SW480 (cell line): Measurements from ENCODE around the gene ASB9.
A peak's percentile ranks its signal among the peaks of the same experiment; 100 is the strongest.
"Not testable (repeated sequence)": the region's sequence is repeated elsewhere in the genome, so short reads cannot be mapped to it uniquely, and the experiment has no call there.

Source experiments
- DNase-seq: peaks from one replicate; pipeline ENCODE4 v3.0.0-alpha.2; 2016; ENCODE audit warnings: low spot score

The ASB9 gene

GRCh38 chrX:15269618-15270521, at the start of gene ASB9:
TSS of gene ASB9 (minus strand) at chrX:15270083. CDS start at chrX:15269874, 209 bp downstream.
- DNase-seq, result peak; percentile 78

GRCh38 chrX:15319075-15319474, 49.2 kb upstream of the ASB9 start:
- no peak for DNase-seq

GRCh38 chrX:15315509-15315908, 45.6 kb upstream of the ASB9 start, which contains the start of gene ASB11:
TSS of gene ASB11 (minus strand) at chrX:15315640. CDS start at chrX:15315605, 35 bp downstream.
- no peak for DNase-seq

GRCh38 chrX:15314472-15314871, 44.6 kb upstream of the ASB9 start:
- DNase-seq, result no peak

- DNase-seq, result no peak
Observed at GRCh38 chrX:15311119-15311518, 41.2 kb upstream of the ASB9 start.

- no peak for DNase-seq
Observed at GRCh38 chrX:15310117-15310516, 40.2 kb upstream of the ASB9 start.

GRCh38 chrX:15305899-15306298, 36.0 kb upstream of the ASB9 start:
- not testable (repeated sequence) for DNase-seq

GRCh38 chrX:15301924-15302323, 32.0 kb upstream of the ASB9 start:
- no peak for DNase-seq

GRCh38 chrX:15299941-15300851, 30.3 kb upstream of the ASB9 start:
- peak; percentile 7 for DNase-seq

- DNase-seq, result no peak
Observed at GRCh38 chrX:15298780-15299179, 28.9 kb upstream of the ASB9 start.

- DNase-seq, result no peak
Observed at GRCh38 chrX:15298201-15298600, 28.3 kb upstream of the ASB9 start.

- DNase-seq, result no peak
Observed at GRCh38 chrX:15293451-15293850, 23.6 kb upstream of the ASB9 start.

- DNase-seq, result no peak
Observed at GRCh38 chrX:15292861-15293260, 23.0 kb upstream of the ASB9 start.

GRCh38 chrX:15277604-15278003, 7.7 kb upstream of the ASB9 start:
- DNase-seq, result no peak

GRCh38 chrX:15274946-15275345, 5.1 kb upstream of the ASB9 start:
- no peak for DNase-seq

GRCh38 chrX:15273275-15273674, 3.4 kb upstream of the ASB9 start:
- DNase-seq, result not testable (repeated sequence)

- DNase-seq, result no peak
Observed at GRCh38 chrX:15271757-15272156, 1.9 kb upstream of the ASB9 start.

- DNase-seq, result peak; percentile 26
Observed at GRCh38 chrX:15269120-15269519, 763 bp downstream of the ASB9 start.

GRCh38 chrX:15254852-15255251, 15.0 kb downstream of the ASB9 start:
- no peak for DNase-seq

- no peak for DNase-seq
Observed at GRCh38 chrX:15245896-15246295, 24.0 kb downstream of the ASB9 start.

- no peak for DNase-seq
Observed at GRCh38 chrX:15244421-15244820, 25.5 kb downstream of the ASB9 start.

GRCh38 chrX:15242899-15243555, 26.9 kb downstream of the ASB9 start:
- DNase-seq, result peak; percentile 58
